ENCODE data around the gene ZNF282.
"Not testable (repeated sequence)": the region's sequence is repeated elsewhere in the genome, so short reads cannot be mapped to it uniquely, and the experiment has no call there.

Gene ZNF282

DNA sequence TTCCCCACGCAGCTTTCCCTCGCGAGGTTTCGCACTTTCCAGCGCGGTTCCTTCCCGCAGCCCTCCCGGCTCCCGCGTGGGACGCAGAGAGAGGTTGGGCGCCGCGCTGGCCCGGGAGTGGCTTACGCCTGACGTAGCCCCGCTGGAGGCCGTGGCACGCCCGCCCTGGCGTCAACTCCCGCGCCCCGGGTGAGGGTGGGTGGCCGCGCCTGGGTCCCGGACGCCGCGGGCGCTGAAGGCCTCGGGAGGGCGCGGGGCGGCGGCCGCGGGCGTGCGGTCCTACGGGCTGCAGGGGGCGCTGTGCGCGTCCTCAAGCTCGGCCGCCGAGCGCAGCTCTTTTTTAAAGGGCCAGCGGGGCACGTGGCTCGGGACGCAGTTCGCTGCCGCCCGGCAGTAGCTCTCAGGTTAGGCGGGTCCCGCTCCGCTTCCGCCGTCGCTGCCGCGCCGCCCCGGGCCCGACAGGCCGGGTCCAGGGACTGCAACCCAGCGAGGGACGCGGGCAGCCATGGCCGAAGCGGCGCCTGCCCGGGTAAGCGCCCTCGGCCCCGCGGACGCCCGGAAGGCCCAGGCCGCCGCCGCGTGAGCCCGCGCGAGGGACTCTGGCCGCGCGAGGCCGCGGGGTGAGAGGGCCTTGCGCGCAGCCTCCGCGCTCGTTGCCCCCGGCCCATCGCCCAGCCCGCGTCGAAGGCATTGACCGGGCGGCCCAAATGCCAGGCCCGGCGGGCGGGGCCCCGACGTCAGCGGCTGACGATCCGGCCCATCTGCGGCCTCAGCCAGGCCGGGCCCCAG lies 66.7 kb downstream of the ZNF282 start, which contains the start of gene ZNF783:
ZNF783 (plus strand) TSS at position 368 of the 789 bp plus-strand sequence; CDS start at position 506, 138 bp downstream.
- FAIRE-seq: no peak

DNA sequence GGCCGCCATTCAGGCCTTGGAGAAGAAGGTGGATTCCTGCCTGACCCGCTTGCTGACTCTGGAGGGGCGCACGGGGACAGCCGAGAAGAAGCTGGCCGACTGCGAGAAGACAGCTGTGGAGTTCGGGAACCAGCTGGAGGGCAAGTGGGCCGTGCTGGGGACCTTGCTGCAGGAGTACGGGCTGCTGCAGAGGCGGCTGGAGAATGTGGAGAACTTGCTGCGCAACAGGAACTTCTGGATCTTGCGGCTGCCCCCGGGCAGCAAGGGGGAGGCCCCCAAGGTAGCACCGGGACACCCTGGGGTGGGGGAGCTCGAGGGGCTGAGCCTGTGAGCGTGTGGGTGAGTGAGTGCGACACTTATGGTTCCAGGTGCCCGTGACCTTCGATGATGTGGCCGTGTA lies 71.1 kb downstream of the ZNF282 start:
- FAIRE-seq: no peak

DNA sequence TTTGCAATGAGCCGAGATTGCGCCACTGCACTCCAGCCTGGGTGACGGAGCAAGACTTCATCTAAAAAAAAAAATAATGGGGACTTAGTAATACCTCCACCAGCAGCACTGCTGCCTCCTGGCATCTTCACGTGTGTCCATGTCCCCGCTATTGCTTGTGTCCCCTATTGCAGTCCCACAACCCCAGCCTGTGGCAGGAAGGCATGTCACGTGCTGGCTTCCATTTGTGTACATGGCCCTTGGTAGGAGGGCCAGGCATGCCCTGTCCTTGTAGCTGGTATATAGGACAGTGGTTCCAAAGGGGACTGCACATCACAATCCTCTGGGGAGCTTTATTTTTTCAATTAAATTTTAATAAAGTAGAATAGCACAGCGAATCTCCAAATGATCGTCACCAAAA lies 72.4 kb downstream of the ZNF282 start:
- no peak for FAIRE-seq

DNA sequence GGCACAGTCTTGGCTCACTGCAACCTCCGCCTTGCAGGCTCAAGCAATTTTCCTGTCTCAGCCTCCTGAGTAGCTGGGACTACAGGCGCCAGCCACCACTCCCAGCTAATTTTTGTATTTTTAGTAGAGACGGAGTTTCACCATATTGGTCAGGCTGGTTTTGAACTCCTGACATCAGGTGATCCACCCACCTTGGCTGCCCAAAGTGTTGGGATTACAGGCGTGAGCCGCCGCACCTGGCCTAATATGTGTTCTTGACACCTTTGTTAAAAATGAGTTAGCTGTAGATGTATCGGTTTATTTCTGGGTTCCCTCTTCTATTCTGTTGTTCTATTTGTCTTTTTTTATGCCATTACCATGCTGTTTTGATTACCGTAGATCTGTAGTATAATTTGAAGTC lies 79.1 kb downstream of the ZNF282 start:
- FAIRE-seq: not testable (repeated sequence)

Data from A204.1 (cell line).